Fibroblast of skin of back (primary cell): Measurements from ENCODE around the gene AKAP11.

Experiments used
- DNase-seq: peaks from one replicate; pipeline ENCODE4 v3.0.0-alpha.2; 2013

Gene AKAP11

DNA sequence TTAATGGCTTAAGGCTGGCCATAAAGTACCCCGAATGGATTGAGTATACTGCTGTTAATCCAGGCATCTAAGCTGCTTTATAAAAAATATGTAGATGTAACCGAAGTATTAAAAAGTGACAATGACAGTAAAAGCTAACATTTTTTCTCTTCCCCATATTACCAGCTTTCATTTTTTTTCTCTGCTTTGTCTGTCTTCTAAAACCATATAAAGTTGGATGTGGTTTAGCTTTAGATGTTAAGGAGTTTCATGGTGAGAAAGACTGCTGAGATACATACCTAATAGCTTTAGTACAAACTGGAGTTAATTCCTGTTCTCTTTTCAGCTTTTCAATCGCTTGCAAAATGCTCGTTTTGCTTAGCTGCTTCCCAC is 838 bp downstream of the AKAP11 start:
- no peak for DNase-seq

DNA sequence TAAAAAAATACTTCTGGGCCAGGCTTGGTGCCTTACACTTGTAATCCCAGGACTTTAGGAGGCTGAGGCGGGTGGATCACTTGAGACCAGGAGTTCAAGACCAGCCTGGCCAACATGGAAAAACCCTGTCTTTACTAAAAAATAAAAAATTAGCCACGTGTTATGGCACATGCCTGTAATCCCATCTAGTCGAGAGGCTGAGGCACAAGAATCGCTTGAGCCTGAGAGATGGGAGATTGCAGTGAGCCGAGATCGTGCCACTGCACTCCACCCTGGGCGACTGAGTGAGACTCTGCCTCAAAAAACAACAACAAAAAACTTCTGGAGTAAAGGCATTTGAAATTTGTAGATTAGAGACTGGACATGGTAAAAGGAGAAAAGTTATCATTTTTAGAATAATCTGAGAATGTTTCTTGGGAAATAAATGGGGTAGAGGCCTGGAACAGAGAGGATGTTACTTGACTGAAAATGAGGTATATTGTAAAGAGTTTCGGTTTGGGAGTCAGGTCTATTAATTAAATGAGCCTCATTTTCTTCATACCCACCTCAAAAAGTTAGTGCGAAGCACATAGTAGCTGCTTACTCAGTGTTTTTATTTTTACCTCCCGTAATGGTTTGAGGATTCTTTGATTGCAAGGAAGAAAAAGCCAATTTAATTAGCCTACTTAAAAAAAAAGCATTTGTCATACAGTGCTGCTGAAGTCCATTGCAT is 2.6 kb downstream of the AKAP11 start:
- no peak for DNase-seq

DNA sequence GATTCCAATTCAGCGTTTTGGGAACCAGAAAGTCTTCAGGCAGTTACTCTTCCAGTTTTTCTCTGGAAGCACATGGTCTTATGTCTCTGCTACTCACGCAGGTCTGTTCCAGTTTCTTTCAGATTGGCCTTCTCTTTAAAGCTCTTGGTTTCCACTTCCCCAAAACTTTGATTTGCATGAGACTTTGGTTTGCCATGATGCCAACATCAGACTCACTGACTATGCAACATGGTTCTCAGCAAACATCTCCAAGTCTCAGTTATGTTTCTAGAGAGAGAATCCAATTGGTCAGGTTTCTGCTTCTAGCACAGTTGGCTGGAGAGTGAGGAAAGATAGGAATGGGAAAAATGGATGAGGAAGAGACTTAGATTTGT is 3.1 kb downstream of the AKAP11 start:
- DNase-seq, result no peak

DNA sequence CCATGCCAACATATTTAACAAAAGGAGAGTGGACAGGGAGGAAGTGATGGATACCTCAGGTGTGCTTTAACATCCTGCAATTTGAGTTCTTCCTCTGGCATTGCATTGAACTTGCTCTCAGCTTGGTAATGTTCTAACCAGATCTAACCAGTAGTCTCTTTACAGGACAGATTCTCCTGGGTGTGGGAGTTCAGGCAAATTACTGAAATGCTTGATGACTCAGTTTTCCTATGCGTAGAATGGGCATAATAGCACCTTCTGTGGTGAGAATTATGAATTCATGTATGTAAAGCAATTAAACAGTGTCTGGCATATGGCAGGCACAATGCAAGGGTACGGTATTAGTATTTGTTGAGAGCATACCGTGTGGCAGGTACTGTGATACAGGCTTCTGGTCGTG is 3.6 kb downstream of the AKAP11 start:
- DNase-seq, result no peak

DNA sequence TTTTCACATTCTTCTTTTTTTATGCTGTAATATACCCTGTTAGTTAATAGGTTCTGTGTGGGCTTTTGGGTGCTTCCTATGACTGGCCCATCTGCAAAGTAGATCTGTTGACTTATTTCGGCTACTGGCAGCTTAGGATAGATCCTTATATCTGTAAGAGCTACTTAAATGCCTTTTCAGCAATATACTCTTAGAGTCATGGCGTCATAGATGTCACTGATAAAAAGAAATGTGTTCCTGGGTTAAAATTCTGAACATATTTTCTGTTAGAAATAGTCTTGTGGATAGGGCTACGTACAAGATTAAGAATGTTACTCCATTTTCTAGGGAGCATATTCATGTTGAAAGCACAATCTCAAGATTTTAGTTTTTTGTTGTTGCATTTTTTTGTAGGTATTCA is 4.7 kb downstream of the AKAP11 start:
- peak; percentile 4 for DNase-seq

DNA sequence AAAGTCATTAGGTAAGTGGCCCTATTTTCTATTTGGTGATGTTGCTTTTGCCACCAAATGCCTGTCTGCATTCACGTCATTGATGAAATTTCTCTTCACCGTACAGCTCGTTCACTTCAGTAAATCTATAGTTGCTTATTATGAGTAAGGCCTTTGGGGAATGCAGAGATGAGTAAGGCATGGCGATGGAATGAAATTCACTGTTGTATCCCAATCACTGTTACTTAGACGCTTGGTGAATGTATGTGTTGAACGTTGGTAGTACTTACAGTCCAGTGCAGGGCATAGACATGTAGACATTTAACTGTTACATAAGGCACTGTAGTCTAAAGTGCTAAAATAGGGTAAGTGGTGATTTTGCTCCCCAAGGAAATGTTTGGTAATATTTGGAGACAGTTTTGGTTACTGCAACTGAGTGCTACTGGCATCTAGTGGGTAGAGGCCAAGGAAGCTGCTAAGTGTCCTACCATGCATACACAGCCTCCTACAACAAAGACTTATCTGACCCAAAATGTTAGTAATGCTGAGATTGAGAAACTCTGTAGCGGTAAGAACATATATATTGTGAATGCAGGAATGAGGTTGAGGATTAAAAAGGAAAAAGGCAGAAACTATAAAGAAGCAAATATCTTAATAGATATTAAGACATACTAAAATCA is 5.8 kb downstream of the AKAP11 start:
- peak; percentile 42 for DNase-seq

DNA sequence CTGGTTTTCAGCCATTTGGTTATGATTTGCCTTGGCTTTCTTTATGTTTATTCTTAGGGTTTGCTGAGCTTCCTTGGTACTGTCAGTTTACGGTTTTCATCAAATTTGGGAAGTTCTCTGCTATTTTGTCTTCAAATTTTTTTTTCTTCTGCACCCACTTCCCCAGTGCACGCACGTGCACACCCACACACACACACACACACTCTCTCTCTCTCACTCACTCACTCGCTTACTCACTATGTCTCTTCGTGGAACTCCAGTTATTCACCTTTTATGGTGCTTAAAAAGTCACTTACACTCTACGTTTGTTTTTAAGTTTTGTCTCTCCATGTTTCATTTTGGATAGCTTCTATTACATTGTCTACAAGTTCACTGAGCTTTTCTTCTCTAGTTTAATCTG is 7.1 kb downstream of the AKAP11 start:
- no peak for DNase-seq

DNA sequence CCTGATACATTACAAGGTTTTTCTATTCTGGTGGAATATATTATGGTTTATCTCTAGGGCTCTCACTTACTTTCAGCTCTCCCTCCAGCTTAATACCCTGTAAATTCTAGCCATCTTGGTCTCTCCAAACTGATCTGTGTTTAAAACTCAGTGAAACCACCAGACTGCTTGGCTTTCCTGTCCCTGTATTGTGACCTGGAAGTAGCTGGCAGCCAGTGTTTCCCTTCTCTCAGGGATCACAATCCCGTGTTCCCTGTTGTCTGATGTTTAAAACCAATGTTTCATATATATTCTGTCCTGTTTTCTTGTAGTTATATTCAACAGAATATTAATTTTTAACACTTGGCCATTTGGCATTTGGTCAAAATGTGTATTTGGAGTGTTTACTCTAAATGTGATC is 8.0 kb downstream of the AKAP11 start:
- DNase-seq, result no peak

DNA sequence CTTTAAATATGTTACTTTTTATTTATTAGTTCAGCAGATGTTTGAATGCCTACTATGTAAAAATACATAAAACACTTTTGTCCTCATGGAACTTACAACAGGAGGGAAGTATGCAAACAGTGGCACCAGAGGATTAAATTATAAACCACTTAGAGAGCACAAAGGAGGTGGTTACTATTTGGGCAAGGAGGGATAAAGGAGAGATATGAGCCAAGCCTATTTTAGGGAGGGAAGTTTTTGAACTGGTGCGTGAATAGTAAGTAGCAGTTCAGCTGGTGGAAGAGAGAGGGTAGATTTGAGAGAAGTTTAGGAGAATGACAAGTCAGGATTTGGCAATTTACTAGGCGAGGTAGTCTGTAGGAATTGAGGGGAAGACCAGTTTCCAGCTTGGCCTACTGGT is 8.6 kb downstream of the AKAP11 start:
- no peak for DNase-seq

DNA sequence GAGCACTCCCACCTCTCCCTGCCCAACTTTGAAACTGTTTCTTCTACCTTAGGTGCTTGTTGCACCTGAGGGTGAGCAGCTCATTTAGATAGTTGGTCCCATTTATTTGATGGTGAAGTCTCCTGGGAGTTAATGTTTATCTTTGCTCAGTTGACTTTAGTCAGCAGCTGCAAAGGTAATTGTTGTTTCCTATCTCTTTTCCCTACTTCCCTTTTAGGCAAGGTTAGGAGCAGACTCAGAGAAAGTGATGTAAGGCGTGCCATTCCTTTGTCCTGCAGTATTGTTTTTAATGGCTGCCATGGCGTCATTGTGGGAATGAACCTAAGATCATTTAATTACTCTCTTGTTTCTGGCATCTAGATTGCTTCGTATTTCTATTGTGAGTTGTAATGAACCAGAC is 11.6 kb downstream of the AKAP11 start:
- no peak for DNase-seq

DNA sequence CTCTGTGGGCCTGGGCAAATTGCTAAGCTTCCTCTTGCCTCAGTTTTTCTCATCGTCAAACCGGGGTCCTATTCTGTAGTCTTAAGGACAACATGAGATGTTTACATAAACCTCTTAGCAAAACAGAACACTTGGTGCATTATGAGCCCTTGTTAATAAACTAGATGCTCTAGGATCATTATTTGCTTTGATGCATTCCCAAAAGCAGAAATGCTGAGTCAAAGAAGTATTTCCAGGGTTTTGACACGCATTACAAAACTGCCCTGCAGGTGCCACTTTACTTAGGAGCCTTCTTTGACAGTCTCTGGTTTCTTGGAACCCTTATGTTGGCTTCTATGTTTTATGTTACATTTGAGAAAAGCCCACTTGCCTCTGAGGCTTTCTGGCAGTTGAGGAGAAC is 12.1 kb downstream of the AKAP11 start:
- no peak for DNase-seq

DNA sequence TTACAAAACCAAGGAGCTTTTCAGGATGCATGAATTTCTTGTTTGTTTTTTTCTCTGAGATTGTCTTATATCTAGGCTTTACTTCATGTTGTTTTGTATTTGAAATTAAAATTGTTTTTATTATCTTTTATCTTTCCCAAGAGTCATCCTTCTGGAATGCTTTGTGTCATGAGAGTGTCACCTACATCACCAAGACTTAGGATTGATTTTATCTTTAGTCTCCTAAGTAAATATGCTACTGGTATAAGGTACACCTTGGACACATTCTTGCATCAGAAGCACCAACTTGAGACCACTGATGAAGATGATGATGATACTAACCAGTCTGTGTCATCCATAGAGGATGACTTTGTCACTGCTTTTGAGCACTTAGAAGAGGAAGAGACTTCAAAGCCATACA is 26.4 kb downstream of the AKAP11 start:
- no peak for DNase-seq

DNA sequence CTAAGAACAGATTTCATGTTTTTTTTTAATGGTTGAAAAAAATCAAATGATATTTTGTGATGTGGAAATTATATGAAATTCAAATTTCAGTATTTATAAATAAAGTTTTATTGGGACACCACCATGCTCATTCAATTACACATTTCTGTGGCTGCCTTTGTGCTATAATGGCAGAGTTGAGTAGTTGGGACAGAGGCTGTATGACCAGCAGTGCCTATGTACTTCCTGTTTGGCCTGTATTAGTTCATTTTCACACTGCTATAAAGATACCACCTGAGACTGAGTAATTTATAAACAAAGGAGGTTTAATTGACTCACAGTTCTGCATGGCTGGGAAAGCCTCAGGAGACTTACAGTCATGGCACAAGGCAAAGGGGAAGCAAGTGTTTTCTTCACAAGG is 33.6 kb downstream of the AKAP11 start:
- no peak for DNase-seq

DNA sequence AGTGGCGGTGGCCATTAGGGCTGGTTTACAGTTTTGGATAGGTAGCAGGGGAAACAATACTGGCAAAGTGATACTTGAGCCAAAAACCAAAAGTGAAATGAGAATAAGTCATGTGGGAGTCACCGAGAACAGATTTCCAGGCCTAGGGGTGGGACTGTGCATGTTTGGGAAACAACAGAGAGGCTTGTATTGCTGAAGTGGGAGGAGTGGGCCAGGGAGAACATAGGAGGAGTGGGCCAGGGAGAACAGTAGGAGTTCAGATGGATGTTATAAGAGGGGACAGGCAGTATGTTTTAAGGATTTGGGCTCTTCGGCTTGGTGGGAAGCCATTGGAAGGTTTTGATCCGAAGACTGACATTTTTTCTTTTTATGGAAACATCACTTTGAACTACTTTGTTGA is 35.5 kb downstream of the AKAP11 start:
- DNase-seq, result no peak

DNA sequence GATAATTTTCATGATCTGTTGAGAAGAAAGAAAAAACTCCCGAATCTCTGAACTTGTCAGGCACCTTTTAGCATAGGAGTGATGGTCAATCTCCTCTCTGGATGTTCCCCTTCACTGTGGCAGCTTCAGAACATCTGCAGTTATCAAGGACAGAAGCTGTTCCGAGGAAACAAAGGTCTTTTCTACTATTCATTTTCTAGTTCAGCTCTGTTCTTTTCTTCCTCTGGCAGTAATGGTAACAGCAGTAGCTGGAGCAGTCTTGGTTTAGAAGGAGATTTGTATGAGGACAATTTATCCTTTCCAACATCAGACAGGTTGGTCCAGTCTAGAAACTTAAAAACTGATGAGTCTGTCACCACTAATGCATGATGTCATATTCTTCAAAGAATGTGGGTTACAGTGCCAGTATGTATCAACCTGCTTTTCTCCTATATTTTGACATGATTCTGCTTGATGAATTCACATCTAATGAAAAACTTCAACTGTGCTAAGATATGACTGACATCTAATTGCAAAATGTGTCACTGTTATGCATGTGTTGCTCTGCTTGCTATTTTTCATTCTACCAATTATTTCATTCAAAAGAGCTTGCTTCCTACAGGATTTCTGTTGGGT is 41.0 kb downstream of the AKAP11 start:
- no peak for DNase-seq

DNA sequence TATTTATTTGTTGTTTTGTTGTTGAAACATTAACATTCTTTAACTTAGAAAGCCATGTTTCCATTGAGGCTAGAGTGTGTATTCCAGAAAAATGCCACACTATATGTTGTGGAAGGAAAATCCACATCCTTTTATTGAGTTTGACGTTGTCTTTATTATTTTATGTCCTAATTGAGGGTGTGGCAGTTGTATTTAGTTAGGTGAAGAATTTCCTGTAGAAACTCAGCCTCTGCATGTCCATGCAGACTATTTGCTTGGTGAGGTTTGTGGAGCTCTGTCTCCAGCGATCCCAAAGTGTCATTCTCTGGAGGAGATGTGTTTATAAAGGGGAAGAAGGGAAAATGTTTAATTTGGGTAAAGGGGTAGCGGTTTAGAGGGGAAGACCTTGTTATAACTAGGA is 46.6 kb downstream of the AKAP11 start:
- DNase-seq, result no peak

DNA sequence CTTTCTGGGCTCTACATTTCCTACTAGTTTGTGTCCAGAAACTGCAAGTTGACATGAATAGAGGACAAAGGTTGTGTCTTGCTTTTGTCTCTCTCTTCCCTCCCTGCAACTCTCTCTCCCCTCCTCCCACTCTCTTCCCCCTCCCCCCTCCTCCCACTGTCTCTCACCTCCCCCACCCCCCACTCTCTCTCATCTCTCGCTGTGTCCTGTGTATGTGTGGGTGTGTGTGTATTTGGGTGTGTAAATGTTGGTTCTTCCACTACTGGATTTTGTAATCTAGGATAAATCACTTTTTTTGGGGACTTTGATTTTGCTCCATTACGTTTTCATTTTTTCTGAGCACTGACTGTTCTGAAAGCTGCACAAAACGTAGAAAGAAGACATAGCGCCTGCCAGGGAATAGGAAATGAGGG is 48.4 kb downstream of the AKAP11 start:
- DNase-seq, result no peak

DNA sequence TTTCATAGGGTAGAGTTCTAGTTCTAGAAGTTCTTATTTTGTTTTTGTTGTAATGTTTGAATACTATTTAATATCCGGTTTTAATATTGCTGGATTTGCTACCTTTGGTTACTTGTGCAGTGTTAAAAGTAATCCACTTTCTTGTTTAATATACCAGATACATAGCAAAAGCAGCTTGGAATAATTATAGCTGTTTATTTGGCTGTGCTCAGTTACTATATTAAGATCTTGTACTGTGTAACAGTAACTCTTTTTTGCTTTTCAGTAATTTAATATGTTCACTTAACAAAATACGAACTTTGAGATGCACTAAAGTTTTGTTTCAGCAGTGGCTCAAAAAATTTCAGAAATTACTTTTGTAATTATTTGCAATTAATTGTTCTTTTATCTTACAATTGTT is 50.9 kb downstream of the AKAP11 start:
- DNase-seq, result no peak

DNA sequence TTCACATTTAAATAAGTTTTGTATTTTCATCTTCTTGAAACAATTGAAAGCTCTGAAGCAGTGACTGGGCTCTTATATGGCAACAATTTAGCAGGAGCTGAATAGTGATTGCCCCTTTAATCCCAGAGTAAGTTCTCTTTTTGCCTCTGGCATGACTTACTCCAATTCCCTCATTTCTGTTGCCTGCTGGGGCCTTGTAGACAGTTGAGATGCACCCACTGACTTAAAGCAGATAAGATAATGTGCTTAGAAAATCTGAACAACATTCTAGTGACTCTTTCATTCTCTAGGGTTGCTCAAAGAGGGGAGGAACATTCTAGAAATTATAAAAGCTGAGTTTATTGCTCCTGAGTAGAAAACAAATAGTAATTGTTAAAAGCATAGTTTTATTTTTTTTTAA is 52.8 kb downstream of the AKAP11 start:
- DNase-seq, result no peak

DNA sequence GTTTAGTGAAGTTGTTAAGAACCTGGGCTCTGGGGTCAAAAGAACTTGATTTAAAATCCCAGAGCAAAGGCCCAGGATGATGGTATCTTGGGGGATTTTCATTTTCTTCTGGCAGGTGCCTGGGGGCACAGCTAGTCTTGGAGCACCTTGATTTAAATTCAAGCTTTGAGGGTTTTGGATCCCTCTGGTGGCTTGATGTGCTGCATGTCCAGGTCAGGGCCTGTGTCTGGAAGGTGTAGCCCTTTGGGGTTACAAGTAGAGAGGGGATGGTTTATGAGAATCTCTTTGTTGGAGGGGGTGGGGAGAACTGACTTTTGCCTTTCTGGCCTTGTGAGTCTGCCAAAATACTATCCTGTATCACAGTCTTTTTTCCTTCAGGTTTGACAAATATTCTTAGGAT is 55.8 kb downstream of the AKAP11 start:
- DNase-seq, result no peak

DNA sequence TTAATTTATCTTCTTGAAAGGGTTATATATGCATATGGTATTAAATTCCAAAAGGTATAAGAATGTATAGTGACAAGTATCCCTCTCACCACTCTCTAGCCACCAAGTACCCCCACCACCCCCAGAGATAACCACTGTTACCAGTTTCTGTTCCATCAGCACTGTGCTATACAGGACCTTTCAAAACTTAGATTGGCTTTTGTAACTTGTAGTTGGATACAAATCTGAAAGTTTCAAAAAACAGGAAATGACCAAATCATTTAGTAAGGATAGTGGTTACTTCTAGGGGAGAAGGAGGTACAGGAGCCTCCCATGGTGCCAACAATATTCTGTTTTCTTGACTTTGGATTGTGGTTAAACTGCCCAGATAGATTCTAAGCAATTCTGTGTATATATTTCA is 56.7 kb downstream of the AKAP11 start:
- DNase-seq, result no peak

DNA sequence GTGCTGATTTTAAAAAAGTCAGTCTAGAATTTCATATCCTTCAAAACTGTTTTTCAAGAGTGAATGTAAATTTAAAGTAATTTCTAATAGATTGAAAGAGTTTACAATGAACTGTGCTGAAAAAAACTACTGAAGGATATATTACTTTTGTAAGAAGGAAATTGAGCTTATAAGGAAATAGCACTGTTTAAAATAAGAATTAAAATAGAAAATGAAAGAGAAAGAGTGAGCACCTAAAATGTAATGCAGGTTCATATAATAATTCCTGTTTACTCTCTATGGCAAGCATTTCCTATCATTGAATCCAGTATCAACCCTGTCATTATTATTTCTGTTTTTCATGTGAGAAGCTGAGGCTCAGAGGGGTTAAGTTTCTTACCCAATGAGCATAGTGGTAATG is 57.3 kb downstream of the AKAP11 start:
- no peak for DNase-seq

DNA sequence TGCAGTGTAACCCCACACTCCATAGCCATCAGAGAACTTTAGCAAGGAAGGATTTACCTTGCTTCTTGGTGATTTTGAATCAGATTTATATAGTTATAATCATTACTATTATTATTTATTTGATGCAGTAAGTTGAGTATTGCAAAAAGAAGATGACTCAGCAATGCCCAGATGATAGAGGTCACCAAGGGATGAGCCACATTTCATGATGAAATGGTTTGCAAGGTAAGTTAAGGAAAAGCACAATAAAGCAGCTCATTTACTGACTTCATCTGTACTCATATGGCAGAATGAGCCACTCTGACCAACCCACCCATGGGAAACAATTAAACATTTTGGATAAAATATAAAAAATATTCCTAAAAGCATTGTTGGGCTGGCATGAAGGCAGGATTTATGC is 59.1 kb downstream of the AKAP11 start:
- no peak for DNase-seq

DNA sequence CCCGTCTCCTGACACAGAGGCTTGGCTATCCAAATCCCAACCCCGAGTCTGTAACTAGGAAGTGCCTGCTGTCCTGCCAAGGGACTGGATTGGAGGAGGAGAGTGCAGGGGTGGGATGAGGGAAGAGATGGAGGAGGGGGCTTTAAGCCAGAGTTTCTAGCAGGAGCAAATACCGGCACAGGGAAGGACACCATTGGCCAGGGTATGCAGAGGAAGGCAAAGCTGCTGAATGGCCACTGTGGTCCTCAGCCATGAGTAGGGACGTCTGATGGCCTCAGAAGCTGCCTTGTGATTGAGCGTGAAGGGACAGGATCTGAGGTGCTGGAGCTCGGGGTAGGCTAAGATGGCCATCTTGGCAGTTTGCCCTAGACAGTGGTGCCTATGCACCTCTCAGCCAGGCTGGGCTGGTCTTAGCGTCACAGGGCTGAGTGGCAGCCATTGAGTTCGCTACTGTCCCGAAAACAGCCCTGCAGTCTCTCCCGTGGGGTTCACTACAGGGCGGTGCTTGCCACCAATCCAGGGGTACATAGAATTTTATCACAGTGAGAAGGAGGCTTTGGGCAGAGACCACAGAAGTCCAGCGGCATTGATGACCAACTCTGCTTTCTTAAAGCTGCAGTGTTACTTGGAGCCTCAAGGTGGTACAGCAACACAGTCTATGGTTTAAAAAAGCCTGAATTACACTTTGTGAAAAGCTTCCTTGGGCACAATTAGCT is 61.8 kb downstream of the AKAP11 start:
- peak; percentile 28 for DNase-seq
